HG02852 (cell line): ENCODE results near the gene GPR3.
"Not testable (repeated sequence)": the region's sequence is repeated elsewhere in the genome, so short reads cannot be mapped to it uniquely, and the experiment has no call there.

Source experiments
- ATAC-seq: cut with Tn5 transposase; IDR thresholded peaks from one replicate; pipeline ENCODE4 v1.9.1; 2021; ENCODE audit warnings: mild to moderate bottlenecking, moderate library complexity; ENCODE audit not compliant: unreplicated experiment

Gene GPR3

DNA sequence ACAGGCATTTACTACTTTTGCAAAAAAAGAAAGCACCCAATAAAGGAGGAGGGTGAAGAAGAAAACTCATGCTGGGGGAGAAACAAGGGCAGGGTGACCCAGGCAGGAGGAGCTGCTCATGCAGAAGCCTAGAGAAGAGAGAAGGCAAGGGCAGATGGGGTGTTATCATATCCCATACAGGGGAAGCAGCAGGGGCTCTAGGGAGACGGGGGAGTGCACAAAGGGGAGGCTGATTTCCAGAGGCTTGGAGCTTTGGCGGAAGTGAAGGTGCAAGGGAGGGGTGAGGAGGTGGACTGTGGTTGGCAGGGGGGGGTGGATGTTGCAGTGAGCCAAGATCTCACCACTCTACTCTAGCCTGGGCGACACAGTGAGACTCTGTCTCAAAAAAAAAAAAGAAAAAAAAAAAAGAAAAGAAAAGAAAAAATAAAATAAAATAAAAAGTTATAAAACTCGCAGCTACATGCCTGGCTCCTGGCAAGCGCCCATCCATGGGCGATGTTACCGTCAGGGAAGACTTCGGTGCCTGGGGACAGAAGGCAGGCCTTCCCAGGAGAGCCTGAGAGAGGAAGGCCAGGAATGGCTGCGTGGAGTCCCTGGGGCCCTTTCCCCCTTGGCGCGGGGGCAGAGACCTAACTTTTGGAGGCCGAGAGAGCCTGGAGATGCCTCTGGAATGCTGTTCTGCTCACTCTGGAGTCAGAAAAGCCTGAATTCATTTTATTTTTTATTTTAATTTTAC lies 14.5 kb upstream of the GPR3 start:
- no peak for ATAC-seq

DNA sequence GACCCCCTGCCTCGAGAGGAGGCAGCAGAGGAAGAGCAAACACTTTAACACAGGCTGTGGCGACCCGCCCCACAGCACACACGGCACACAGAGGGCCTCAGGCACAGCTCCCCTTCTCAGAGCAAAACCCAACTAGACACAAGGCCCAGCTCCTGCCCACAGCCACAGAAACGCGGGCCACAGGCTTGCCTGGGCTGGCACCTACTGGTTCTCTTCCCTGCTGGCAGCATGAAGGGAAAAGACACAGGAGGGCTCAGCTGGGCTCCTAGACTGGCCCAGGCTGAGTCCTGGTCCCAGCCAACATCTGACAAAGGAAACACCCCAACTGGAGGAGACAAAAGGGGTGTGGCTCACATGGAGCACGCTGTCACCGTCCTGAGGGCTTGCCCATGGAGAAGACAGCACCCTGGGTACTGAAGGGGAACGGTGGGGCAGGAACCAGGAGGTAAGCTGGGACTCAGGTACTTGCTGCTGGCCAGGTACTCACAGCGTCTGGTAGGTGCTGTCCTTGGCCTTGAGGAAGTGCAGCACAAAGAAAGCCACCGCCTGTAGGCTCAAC lies 12.8 kb upstream of the GPR3 start:
- ATAC-seq = no peak

DNA sequence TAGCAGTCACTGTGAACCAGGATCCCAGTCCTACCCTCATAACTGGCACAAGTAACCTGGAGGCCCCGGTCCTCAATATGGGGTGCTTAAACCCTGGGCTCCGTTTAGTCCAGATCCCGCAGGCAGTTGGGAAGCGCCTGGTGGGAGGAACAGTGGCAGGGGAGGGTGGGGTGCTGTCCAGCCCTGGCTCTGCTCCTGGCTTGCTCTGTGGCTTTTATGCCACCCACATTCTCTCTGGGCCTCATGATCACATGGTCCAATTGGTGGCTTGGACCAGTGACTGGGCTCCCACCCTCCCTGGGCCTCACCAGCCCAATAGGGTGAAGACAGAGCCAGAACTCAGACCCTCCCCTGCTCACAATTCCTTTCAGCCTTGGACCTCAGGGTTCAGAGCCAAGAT lies 12.2 kb upstream of the GPR3 start:
- no peak for ATAC-seq

DNA sequence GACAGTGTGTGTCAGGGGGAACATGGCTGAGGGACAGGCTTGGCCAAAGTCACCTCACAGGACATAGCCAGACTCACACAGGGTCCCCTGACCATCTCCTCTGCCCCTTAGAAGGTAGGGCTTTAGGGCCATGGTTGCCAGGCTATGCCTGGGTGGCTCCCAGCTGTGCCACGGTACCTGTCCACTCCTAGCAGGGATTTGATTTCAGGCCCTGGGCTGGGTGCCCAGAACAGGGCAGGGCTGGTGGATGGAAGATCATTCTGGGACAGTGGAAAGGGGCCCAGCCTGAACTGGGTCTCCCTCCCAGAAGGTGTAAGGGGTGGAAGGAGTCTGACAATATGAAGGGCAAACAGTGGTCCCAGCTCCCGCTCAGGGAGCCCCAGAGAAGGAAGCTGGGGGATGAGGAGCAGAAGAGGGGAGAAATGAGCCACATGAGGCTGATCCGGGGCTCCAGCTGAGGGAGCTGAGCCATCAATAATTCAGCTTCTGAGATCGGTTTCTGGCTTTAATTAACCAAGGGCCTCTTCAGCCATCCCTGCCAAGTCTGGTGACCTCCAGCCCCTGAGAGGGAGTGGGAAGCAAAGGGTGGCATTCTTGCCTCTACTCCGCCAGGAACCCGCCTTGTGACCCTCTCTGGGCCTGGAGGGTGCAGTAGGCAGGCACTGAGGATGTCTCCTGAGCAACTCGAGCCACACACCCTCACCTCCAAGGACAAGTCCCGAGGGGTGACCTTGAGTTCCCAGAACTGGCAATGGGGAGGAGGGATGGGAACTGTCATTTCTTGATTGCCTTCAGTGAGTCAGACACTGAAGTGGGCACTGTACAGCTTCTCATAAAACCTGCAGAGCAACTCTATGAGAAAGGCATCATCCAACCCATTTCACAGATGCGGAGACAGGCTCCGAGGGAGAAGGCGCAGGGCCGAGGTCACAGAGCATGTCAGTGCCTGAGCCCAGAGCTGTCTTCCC lies 11.4 kb upstream of the GPR3 start:
- no peak for ATAC-seq

DNA sequence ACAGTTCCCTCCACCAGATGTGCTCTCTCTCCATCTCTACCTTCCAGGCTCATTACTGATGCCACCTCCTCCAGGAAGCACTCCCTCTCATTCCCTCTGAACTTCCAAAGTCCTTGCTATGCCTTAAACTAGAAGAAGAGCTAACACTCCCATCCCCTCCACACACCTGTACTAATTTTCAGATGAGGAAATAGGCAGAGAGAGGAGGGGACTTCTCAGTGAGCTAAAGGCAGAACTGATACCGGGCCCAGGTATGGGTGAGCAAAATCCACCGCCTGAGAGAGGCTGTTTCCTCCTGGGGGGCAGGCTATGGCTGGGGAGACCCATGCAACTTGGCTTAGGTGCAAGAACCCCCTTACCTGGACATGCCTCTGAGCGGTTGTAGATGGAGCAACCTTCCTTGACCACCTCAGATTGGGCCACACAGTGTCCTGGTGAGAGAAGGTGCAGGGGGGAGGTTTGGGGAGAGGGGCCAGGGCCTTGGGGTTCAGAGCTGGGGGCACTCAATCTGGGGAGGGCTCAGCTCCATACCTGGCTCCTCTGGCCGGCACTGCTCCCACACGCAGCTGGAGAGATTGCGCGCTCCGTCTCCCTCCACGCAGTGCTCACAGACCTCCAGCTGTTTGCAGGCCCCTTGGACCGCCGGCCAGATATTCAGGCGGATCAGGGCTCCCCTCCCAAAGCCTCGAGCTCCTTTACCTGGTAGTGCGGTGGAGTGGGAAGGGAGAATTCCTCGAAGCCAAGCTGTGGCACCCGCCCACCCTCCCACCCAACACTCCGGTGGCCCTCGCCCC lies 10.3 kb upstream of the GPR3 start:
- ATAC-seq = no peak

DNA sequence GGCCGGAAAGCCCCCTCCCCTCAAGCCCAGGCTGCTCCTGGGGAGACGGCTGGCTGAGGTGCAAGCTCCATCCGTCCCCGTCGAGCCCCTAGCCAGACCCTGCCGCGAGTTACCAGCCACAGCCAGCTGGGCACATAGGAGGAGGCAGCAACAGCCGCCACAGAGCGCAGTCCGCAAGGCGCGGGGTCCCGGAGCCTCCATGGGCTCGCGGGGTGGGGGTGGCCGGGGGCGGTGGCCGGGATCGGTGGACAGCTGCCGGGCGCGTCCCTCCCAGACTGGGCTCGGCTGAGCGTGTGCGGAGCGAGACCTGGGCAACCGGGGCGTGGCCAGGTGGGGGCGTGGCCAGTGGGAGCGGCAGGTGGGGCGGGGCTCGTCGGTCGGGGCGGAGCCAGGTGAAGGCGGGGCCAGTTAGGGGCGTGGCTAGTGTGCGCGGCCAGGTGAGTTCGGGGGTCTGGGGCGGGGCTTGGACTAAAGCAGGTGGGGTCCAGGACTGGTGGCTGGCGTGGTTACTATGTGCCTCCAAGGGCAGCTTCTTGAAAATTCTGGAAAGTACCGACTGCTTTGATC lies 9.3 kb upstream of the GPR3 start, which contains the start of gene CD164L2:
CD164L2 (minus strand) TSS at position 295 of the 567 bp plus-strand sequence; CDS start at position 201, 94 bp downstream.
- ATAC-seq = no peak

DNA sequence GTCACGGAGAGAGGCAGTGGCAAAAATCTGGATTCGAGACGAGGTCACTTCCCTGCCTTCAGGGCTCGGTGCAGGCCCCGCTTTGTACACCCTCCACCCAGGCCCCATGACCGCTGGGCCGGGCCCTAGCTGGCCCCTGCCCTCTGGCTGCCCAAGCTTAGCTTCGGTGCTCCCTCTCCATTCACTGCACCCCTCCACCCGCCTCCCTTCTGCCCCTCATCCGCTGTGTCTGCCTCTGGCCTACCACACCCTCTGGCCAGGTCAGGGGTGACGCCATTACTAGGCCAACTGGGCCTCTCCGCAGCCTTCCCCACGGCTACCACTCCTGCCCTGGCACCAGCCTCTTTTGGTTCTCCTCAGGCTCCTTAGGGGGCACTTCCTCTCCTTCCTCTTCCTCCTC lies 8.8 kb upstream of the GPR3 start:
- ATAC-seq = no peak

DNA sequence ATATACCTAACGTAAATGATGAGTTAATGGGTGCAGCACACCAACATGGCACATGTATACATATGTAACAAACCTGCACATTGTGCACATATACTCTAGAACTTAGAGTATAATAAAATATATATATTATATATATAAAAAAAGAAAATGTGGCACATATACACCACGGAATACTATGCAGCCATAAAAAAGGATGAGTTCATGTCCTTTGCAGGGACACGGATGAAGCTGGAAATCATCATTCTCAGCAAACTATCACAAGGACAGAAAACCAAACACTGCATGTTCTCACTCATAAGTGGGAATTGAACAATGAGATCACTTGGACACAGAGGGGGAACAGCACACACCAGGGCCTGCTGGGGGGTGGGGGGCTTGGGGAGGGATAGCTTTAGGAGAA lies 7.6 kb upstream of the GPR3 start:
- ATAC-seq = not testable (repeated sequence)

DNA sequence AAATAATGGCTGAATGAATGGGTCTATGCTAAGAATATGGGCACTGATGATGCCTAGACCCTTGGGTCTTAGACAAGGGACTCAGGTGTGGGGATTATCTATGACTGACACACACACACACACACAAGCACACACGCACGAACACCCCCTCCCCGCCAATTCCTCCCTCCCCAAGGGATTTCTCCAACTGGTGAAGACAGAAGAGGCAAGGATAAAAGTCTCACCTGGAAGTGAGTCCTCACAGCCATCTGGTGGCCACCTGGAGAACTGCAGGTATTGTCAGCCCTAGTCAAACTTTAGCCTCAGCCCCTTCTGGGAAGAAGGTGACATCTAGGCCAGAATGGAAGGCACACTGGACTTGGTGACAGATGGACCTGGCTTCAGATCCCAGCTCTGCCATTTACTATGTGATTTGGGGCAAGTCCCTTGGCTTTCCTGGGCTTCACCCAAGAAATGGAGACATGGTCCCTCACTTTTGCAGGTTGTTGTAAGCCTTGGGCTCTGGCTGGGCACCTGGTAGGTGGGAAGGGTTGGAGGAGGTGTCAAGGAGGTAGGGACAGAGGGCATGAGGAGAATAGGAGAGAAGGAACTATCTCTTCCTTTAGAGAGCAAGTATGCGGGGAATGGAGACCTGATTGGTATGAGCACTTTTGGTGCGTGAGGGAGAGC lies 4.0 kb upstream of the GPR3 start:
- no peak for ATAC-seq

DNA sequence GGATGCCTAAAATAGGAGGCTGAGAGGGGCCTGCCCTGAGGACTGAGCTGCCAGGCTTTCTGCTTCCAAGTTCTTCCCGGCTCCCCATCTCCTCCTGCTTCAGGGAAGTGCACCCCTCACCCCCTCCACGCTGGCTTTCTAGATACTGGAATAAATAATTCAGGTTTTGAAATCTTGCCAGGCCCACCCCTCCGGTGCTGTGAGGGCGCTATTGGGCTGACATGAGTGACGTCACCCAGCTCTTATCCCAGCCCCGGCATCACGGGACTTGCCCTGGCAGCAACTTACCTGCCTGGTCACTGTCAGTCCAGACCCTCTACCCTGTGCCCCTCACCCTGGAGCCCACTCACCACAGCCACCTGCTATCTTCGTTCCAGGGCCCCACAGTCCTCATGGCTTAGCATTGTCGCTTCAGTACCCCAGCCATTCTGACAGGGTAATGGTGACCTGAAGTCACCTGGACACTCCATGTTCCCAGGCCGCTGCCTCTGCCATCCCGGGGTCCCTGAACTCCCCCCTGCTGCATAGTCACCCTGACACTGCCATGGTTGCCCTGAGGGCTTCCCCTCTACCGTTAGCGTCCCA lies 819 bp upstream of the GPR3 start:
- ATAC-seq = no peak

DNA sequence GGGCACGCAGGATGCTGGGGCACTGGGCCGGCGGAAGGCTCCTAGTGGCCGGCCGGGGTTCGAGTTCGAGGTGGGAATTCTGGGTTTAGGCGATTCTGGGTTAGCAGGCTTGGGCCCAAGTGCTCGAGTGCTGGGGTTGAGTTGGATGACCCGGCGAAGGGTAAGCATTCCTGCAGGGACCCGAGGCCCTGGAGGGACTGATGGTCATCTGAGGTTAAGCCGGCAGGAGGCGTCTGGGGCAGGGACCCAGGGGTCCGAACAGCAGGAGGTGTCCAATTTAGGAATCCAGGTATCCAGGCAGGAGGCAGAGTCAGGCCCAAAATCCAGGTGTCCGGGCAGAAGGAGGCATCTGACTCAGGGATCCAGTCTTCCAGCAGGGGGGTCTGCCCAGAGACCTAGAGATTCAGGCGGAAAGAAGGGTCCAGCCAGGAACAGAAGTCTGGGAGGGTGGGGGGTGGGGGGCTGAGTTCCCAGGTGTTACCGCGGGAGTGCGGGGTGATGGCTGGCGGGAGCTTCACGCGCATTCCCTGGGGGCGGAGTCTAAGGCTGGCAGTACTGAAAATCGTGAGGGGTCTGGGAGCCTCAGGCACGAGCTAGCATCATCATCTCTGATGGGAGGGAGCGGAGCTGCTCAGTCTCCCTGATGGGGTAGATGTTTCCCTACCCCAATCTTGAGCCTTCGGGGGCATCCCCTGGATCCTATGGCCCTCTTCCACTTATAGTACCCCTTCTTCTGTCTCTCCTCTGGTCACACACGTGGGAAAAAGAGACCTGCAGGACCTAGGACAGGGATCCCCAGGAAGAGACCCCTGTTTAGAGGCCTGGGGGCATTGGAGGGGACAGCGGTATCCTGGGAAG lies 585 bp downstream of the GPR3 start:
- ATAC-seq = no peak

DNA sequence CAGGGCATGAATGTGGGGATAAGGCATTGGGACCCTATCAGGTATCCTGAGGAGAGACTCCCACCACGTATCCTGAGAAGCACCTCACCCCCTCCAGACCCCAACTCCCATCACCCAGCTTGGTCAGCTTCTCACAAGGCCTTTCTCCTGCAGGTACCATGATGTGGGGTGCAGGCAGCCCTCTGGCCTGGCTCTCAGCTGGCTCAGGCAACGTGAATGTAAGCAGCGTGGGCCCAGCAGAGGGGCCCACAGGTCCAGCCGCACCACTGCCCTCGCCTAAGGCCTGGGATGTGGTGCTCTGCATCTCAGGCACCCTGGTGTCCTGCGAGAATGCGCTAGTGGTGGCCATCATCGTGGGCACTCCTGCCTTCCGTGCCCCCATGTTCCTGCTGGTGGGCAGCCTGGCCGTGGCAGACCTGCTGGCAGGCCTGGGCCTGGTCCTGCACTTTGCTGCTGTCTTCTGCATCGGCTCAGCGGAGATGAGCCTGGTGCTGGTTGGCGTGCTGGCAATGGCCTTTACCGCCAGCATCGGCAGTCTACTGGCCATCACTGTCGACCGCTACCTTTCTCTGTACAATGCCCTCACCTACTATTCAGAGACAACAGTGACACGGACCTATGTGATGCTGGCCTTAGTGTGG lies 1.3 kb downstream of the GPR3 start:
- ATAC-seq = no peak

DNA sequence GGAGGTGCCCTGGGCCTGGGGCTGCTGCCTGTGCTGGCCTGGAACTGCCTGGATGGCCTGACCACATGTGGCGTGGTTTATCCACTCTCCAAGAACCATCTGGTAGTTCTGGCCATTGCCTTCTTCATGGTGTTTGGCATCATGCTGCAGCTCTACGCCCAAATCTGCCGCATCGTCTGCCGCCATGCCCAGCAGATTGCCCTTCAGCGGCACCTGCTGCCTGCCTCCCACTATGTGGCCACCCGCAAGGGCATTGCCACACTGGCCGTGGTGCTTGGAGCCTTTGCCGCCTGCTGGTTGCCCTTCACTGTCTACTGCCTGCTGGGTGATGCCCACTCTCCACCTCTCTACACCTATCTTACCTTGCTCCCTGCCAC lies 1.8 kb downstream of the GPR3 start:
- no peak for ATAC-seq

DNA sequence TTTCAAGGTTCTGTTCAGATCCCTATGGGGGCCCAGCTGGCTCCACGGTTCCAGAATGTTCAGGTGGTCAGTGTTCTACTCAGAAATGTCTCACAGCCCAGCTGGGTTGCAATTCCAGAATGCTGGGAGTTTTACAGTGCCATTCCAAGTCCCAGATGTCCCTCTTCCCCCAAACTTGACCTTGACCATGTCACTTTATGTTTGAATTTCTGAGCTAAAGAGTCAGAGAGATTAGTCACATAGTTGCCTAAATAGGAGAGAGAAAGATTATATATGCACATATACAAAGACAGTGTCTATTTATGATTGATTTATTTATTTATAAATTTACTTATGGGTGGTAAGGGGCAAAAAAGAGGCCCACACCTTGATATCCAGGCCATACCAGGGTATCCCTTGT lies 2.5 kb downstream of the GPR3 start:
- no peak for ATAC-seq

DNA sequence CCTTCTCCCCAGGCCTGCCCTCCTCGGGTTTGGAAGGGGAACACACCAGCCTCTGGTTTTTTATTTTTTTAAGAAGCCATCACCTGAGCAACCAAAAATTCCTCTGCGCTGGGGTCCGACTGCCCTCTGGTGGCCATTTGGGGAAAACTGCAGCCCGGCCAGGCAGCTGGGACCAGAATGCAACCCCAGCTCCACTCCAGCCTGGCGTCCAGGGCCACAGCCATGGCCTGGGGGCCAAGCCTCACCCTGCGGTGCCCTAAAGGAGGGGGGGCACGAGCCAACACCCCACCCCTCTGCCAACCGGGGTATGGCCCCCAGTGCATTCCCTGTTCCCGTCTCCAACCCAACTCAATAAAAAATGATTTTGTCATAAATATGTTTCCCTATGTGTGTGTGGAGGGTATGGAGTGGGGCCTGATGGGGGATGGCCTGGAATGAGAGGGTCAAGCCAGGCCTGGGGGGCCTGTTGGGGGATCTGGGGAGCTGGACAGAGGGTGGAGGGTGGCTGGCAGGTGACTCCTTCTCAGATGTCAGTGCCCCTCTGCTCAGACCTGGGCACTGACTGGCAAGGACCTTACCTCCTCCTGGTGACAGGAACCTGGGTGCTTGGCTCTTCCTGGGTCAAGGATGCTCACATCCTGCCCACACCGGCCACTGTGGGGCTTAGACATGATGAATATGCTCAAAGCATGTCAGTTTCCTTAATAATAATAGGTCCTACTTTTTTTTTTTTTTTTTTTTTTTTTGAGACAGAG lies 3.2 kb downstream of the GPR3 start:
- no peak for ATAC-seq

DNA sequence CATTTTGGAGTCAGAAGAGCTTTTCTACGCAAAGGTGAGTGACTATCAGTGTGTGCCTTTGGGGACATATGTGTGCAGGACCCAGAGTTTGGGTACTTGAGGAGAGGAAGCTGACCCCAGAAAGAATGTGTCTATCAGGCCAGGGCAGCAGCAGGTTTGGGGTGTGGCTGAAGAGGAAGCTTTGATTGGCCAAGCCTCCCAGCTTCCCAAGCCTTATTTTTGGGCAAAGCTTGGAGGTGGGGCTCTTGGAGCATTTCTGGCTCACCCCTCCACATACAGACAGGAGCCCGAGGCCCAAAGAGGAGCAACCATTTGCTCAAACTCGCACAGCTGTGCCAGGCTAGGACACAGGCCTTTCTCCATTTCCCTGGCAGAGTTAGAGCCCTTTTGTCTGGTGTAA lies 4.7 kb downstream of the GPR3 start:
- no peak for ATAC-seq

DNA sequence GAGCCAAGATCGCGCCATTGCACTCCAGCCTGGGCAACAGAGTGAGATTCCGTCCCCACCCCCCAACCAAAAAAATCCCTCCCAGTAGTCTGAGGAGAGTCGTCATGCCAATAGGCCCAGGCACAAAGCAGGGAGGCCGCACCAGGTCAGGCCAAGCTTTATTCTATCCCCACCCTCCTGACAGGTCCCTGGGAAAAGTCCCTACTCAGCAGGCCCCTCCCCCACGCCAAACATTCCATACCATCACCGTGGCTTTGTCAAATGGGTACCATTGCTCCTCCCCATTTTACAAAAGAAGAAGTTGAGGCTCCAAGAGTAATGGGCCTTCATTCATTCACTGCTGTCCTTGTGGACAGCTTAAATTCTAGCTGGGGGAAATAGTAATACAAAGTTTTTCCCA lies 5.3 kb downstream of the GPR3 start:
- no peak for ATAC-seq
